Activated CD4-positive, alpha-beta T cell treated with anti-CD3 and anti-CD28 coated beads, Interleukin-2, amount 50 U/mL, for 4 hours (primary cell): ENCODE results near the gene MARCHF11.

Source experiments
- DNase-seq, 2 experiments: peaks; one replicate each; pipeline ENCODE4 v3.0.0-alpha.2; 2020

The MARCHF11 gene, protein sequence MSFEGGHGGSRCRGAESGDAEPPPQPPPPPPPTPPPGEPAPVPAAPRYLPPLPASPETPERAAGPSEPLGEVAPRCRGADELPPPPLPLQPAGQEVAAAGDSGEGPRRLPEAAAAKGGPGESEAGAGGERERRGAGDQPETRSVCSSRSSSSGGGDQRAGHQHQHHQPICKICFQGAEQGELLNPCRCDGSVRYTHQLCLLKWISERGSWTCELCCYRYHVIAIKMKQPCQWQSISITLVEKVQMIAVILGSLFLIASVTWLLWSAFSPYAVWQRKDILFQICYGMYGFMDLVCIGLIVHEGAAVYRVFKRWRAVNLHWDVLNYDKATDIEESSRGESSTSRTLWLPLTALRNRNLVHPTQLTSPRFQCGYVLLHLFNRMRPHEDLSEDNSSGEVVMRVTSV

DNA sequence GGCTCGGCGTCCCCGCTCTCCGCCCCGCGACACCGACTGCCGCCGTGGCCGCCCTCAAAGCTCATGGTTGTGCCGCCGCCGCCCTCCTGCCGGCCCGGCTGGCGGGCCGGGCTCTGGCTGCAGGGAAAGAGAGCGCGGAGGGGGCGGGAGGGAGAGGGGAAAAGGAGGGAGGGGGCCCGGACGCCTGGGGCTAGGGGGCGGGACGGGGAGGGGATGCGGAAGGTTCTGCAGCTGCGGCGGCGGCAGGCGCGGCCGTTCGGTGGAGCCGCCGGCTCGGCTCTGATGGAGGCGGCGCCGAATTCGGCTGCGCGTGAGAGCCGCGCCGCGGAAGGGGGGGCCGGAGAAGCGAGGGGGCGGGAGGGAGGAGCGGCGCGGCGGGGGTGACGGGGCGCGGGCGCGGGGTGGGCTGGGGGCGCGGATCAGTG, at the start of gene MARCHF11:
MARCHF11 (minus strand) TSS at position 281 of the 425 bp plus-strand sequence; CDS start at position 65, 216 bp downstream.
- DNase-seq = no peak

DNA sequence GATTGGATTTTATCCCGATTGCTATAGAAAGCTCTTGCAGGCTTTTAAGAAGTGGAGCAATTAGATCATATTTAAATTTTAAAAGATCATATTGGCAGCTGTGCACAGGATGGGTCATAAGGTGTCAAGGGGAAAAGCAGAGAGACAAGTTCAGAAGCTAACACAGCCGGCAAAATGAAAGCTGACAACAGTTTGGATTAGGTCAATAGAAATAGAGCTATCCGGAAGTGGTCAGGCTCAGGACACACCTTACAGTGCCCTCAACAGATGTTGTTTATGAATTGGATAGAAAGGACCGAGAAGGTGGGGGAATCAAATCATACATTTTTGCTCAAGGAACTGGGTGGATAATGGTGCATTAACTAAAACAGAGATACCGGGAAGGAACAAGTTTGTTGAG, 46.3 kb upstream of the MARCHF11 start:
- DNase-seq = no peak

DNA sequence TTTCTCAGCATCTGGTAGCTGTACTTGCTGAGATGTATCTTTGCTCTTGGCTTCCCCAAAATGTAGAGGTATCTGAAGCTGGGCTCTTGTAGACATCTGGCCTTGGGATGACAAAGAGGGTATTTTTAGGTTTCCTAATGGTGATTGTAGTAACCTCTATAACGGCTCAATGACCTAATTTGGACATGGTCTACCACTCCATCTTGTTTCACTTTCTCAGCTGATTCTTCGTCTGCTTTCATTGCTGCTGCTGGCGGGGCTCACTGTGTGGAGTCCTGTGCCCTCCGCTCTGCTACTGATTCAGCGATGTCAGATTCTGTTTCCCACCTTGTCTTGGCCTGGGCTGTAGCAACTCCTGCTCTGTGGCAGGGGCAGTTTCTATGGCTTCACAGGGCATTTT, 12.7 kb upstream of the MARCHF11 start:
- DNase-seq = no peak

DNA sequence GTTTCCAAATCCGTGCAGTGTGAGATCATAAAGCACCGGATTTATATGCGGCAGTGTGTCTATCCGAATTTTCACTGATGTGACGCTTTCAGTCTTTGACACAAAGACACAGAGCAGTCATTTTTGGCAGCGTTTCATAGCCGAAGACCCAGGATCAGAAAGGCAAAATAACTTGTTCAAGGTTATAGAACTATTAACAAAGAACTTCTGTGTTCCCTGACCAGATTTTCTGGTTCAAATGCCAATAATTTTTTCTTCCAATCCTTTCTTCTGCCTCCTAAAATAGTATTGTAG, 1.1 kb upstream of the MARCHF11 start:
- no peak for DNase-seq

DNA sequence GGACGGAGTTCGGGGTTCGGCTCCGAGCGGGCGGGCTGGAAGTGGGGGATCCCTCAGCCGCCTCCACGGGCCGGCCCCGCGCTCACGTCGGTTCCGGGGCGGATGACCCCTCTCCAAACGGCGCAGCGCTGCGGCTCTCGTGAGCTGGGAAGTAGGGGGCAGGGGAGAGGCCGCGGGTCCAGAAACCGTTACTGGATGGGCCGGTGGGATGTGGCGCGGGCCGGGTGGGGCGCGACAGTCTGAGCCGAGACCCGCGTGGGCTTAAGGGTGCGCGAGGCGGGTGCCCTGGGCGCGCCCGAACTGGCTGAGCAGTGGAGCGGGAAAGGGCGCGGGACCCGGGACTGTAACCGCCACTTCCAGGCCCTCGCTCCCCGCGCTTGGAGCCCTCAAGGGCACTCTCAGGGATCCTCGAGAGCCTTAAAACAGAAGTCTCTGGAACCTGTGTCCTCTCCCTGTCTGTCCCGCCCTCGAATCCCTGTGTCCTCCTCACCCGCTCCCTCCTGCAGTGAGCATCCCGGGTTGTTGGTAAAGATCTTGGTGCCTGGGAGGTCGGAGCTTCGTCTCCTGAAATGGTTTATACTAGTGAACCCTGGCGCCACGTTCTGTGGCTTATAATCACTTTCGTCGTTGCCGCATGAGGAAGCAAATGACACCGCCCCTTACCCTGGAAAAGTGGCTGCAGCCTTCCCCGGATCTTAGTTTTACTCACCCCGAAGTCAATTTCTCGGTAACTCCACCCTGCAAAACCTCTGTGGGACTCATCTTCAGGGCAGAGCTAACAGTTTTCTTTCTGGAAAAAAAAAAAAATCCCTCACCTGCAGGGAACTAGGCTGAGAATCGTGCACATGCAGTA, 571 bp upstream of the MARCHF11 start:
- DNase-seq = no peak

DNA sequence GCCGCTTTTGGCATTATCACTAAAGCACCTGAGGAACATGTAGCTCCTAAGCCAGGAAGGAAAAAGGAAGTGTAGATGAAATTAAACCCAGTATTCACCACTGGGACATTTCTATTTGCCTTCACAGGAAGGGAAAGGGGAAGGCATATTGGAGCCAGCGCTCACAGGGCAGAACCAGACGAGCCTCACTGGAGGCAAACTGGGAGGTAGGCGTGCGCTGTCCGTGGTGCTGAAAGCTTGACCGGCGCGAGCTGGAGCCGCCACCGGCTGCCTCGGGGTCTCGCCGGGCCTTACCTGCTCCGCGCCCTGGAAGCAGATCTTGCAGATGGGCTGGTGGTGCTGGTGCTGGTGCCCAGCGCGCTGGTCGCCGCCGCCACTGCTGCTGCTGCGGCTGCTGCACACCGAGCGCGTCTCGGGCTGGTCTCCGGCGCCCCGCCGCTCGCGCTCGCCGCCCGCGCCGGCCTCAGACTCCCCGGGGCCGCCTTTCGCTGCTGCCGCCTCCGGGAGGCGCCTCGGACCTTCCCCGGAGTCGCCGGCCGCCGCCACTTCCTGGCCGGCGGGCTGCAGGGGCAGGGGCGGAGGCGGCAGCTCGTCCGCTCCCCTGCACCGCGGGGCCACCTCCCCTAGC, 732 bp downstream of the MARCHF11 start:
- no peak for DNase-seq

DNA sequence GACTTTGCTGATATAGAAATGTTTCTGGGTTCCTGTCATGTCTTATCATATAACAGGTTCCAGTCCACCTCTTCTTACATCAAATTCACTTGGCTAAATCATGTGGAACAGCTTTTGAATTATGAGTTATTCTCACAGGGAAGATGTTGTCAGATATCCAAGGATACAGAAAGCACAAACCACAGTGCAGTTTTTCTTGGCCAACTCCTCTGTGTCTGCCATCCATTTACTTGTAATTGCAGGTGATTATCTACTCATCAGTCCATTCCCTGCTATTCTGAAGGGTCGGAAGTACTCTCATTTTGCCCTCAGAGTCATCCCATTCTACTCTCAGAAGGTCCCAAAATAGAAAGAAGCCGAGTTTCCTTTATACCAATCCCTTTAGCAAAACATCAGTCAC, 10.0 kb downstream of the MARCHF11 start:
- no peak for DNase-seq

DNA sequence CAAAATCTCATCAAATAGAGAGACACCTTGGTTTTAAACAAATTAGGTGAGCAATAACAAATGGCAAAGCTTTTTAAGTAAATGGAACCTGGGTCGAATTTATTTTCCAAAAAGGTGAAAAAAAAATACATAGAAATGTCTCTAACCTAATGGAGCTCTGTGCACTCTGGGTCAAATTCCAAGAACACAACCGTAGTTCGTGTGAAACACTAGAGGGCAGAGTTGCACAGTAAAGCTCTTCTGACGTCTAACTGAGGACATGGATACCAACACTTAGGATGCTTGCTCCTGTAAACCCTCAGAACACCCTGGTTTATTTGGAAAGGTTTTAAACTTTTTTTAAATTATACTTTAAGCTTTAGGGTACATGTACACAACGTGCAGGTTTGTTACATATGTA, 18.9 kb downstream of the MARCHF11 start:
- no peak for DNase-seq

DNA sequence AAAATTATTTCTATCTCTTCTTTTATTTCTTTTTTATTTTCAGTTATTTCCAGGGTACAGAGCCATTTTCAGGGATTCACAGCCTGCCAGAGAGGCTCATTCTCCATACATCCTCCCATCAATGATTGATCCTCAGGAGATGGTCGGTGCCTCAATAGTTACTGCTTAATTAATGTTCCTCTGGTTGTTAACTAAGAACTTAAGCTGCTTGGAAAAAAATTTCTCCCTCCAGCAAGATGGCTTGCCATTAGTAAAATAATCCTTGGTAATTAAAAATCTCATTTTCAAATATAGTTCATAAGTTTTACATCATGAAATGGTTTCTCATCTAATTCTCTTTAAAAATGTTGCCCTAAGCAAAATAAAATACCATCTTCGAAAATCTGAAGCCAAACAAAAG, 20.0 kb downstream of the MARCHF11 start:
- DNase-seq = no peak

DNA sequence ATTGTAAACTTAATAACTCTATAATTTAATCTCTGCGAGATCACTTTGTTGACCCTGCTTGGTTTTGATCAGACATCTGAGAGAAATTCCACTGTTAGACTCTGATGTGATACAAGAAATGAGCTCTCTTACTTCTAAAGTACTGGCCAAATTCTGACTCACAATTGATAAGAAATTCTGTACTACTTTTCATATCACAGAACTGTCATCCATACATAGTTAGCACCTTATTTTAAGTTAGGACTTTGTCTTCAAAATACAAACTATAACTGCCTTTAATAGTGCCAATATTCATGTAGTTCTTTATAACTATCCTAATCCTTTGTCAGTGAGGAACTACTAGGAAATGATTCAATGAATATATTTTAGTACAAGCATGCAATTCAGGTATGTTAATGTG, 23.4 kb downstream of the MARCHF11 start:
- DNase-seq = no peak

DNA sequence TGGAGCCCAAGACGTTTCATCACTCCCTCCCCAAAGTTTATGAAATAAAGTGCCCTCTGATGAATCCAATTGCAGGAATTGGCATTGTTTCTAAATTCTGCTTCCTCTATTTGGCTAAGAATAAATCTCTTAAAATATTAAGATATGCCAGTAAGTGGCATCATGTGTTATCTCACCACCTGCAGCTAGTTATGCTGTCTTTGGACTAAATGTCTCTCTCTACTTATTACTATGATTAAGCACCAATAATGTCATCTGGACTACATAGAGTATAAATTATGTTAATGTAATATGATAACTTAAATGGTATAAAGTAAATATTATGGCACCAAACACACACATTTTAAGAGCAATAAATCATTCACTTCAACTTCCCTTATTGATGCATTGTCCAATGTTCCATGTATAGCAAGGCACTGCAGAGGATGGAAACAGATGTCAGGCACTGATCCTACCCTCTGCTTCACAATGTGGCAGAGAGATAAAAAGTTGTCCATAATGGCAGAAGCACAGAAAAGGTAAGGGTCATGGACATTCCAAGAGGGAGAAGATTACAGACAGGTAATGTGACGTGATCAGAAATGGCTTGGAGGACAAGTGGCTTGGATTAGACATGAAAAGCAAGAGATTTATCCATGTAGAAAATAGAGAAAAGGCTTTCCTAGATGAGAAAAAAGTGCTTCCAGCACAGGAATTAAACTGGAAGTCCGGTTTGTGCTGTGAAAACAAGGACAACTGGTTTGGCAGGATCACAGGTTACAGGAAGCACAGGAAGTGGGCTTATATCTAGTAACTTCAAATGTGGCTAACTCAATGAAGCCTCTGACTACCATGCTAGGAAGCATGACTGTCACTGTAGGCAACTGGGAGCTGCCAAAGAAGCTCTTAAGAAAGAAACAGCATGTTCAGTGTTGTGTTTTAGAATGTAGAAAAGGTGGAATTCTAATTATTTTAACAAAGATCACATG, 26.7 kb downstream of the MARCHF11 start:
- DNase-seq = no peak

DNA sequence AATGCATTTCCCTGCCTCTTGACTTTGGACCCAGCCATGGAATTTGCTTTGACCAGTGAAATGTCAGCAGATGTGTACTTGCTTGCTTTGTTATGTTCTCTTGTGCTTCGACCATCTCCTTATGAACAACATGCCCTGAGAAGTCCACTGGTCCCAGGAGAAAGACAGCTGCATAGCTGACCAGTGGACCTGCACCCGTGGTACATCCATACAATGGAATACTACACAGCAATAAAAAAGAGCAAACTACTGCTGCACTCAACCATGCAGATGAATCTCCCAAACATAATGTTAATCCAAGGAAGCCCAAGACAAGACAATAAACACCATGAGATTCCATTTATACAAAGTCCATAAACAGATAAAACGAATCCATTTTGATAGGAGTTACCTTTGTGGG, 30.0 kb downstream of the MARCHF11 start:
- no peak for DNase-seq

DNA sequence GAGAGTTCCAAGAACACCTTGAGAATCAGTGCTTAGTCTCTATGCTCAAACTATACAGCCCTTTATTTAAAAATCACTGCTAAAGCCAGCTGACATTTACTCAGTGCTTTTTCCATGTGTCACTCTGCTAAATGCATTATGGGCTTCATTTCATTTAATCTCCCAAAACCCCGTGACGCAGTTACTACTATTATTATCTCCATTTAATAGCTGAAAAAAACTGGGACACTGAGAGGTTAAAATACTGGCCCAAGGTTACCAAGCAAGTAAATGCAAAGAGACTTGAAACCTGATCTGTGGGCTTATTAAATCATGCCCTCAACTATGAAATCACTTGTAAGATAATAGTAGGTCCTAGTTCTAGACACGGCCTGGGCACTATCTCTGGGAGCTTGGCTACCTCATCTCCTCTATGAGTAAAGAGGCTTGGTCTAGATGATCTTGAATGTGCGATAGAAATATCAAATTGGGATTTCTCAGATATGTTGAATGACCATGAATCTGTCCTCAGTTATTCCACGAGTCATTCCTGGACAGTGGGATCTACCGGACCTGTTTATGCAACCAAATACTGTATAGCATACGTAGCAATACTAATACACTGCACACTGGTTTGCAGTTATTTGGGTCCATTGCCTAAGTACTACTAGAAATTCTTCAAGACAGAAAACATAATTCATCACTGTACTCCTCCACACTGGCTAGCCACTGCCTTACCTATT, 32.3 kb downstream of the MARCHF11 start:
- DNase-seq = no peak

DNA sequence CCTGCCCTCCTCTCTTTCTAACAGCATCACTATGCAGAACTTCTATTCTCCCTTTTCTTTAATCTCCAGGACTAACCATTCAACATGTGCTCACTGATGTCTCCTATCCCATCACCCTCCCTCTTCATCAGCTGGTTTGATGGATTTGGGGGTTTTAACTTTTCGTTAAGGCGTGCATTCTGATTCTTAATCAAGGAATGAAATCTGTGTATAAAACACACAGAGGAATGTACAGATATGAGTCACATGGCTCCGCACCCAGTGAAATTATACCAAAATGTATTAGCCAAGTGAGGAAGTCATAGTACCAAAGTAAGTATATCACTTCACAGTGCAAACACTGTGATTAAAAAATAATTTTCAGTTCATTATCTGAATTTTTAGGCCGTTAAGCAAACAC, 35.2 kb downstream of the MARCHF11 start:
- no peak for DNase-seq

DNA sequence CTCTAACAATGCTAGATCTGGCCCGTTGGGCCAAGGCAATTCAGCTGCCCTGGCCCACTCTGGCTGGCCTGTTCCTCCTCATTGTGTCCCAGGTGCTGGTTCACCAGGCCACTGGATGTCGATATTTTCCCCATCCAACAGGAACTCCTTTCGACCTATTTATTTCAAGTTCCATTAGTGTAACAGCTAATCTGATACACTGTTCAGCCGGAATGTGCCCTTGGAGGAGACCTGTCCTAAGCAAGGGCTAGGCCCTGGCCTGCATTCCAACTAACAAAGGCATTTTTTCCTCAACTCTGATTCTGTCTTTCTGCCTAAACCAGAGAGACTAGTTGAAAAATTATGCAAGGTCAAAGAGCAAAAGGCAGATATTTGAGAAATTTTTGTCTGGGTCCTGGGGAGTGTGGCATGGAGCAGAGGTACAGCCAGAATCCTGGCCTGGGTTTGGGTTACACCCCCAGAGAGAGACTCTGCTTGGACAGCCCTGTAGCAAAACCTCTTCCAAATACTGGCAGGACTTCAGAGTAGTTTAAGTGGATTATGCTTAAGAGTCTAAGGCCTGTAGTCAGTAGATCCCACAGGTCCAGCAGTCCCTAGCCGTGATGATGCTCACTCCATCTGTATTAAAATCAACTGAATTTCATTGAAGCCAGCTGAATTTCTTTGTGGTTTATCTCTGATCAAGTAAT, 36.1 kb downstream of the MARCHF11 start:
- no peak for DNase-seq

DNA sequence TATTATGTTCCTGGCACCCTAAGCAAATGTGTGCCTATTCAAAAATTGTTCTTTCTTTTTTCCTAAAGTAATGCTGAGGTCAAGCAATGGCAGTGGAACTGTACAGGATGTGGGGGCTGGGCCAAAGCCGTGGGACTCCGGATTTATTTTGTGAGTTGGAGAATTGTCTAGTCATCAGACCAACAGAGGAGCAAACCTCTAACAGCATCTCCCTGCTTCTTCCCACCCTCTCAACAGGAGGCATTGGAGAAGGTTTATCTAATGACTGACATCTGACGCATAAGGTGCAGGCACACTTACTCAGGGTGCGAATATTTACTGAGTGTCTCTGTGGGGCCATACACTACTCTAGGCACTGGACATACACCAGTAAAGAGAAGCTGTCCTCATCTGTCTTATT, 38.6 kb downstream of the MARCHF11 start:
- no peak for DNase-seq

DNA sequence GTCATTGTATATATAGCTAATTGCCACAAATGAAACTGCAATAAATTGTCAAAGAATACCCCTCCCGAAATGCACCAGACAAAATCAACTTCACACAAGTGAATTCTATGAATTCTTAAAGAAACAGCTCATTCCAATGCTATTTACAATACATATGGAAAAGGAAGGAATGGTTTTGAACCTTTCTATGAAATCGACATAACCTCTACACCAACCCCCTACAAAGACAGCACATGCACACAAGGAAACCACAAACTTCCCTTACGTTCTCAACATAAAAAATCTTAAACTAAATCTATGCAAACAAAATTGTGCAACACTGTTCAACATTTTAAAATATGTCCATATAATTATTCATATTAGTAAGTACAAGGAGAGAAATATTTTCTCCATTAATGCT, 39.2 kb downstream of the MARCHF11 start:
- DNase-seq = no peak

DNA sequence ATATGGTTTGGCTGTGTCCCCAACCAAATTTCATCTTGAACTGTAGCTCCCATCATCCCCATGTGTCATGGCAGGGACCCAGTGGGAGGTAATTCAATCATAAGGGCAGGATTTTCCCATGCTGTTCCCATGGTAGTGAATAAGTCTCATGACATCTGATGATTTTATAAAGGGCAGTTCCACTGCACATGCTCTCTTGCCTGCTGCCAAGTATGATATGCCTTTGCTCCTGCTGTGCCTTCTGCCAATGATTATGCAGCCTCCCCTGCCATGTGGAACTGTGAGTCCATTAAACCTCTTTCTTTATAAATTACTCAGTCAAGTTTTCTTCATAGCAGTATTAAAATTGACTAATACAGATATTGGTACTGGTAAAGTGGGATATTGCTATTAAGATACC, 42.4 kb downstream of the MARCHF11 start:
- DNase-seq = no peak

DNA sequence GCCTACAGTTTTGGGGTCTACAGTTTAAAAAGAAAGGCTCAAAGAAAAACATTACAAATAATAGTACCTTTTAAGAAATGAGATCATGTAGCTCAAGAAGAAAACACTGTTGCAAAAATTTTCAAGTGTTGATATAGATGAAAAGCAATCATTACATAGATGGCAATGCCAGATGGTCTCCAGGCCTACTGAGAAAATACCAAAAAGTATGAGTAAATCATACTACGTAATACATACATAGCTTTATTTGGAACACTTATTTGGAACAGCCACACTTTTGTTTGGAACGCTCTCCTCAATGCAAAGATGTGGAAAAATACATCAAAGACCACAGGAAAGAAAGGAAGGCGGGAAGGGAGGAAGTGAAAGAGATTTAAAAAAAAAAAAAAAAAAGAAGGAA, 44.1 kb downstream of the MARCHF11 start:
- no peak for DNase-seq

DNA sequence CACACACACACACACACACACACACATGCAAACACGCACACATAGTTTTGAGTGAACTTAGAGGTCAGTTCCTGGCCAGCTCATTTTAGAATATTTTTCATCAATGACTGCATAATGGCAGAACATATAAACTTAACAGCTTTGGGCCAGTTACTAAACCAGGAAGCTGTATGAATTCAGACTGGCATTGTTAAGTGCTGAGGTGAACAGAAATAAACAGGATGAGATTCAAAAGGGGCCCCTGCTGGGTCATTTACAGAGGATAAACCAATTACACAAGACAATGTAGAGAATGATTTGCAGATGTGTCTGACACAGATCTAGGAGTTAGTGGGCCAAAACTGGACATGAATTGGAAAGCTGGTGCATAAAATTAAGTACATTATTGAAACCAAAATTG, 44.6 kb downstream of the MARCHF11 start:
- DNase-seq = no peak

DNA sequence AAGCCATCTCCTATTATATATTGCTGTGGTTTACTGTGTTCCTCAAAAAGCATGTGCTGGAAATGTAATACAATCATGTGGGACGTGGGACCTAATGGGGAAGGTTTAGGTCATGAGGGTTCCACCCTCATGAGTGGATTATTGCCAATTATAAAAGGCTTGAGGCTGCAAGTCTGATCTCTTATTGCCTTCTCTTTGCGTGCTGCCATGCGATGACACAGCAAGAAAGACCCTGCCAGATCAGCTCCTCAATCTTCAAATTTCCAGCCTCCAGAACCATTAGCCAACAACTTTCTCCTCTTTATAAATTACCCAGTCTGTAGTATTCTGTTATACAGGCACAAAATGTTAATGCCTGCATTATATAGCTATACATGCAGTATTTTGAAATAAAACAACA, 45.4 kb downstream of the MARCHF11 start:
- no peak for DNase-seq
